Epithelial cell of proximal tubule (primary cell): Measurements from ENCODE around the gene CPXM2. TPM values are rescaled to one million over a fixed set of nuclear protein-coding genes. Genes with fewer than 3 reads are reported as not detected.

Experiments used
- DNase-seq: peaks from one replicate; pipeline ENCODE4 v3.0.0-alpha.2; 2011; ENCODE audit warnings: low read depth
- H3K4me3 ChIP-seq: 2 replicates; pipeline ENCODE4 v1.5.1; 2011; ENCODE audit warnings: low read depth, mild to moderate bottlenecking, low read length
- CTCF ChIP-seq: conservative IDR thresholded peaks from 2 replicates; pipeline ENCODE4 v1.5.1; 2012; ENCODE audit warnings: low read depth, mild to moderate bottlenecking, low read length
- total RNA-seq: library from RNA; depleted of rRNA; stranded (reverse); fragments of >200 nt; gene quantifications from 2 replicates; pipeline ENCODE4 v1.2.3, GENCODE V29; 2015

CPXM2 gene
- total RNA-seq, 1 donor from 2014 or later, result 1.9 TPM

GRCh38 chr10:123796736-123797135 is 94.9 kb downstream of the CPXM2 start:
- no peak for DNase-seq
- no peak for TF ChIP-seq CTCF
- no peak overlapping the region for H3K4me3 ChIP-seq

- no peak for TF ChIP-seq CTCF
- no peak for DNase-seq
- no peak overlapping the region for H3K4me3 ChIP-seq
These were observed 95.6 kb downstream of the CPXM2 start for GRCh38 chr10:123795846-123796590.

- TF ChIP-seq CTCF, result no peak
- H3K4me3 ChIP-seq, result no peak overlapping the region
- no peak for DNase-seq
These were observed 96.3 kb downstream of the CPXM2 start for GRCh38 chr10:123795196-123795780.

- TF ChIP-seq CTCF, result no peak
- H3K4me3 ChIP-seq, result no peak overlapping the region
- no peak for DNase-seq
These were observed 99.2 kb downstream of the CPXM2 start for GRCh38 chr10:123792248-123792978.

GRCh38 chr10:123790132-123790885 is 101.3 kb downstream of the CPXM2 start:
- DNase-seq, result no peak
- TF ChIP-seq CTCF, result no peak

GRCh38 chr10:123788981-123789380 is 102.6 kb downstream of the CPXM2 start:
- TF ChIP-seq CTCF, result no peak
- H3K4me3 ChIP-seq, result no peak overlapping the region
- no peak for DNase-seq

More at GRCh38 chr10:123790132-123790885, 101.3 kb downstream of the CPXM2 start:
- H3K4me3 ChIP-seq, result no peak overlapping the region
